ENCODE results near the gene PRELID2.

Gene PRELID2

GRCh38 chr5:145796318-145796717 is 38.8 kb downstream of the PRELID2 start:
- DNase-seq (ENCODE audit: low spot score), result no peak

GRCh38 chr5:145793574-145793973 is 41.6 kb downstream of the PRELID2 start:
- DNase-seq (ENCODE audit: low spot score), result no peak

GRCh38 chr5:145792840-145793239 is 42.3 kb downstream of the PRELID2 start:
- no peak for DNase-seq (ENCODE audit: low spot score)

- DNase-seq (ENCODE audit: low spot score), result no peak
Observed at GRCh38 chr5:145791866-145792265, 43.3 kb downstream of the PRELID2 start.

GRCh38 chr5:145787996-145788395 is 47.1 kb downstream of the PRELID2 start:
- DNase-seq (ENCODE audit: low spot score), result no peak

GRCh38 chr5:145787507-145787906 is 47.6 kb downstream of the PRELID2 start:
- DNase-seq (ENCODE audit: low spot score), result no peak

GRCh38 chr5:145787001-145787400 is 48.1 kb downstream of the PRELID2 start:
- DNase-seq (ENCODE audit: low spot score), result no peak

GRCh38 chr5:145780982-145781381 is 54.2 kb downstream of the PRELID2 start:
- no peak for DNase-seq (ENCODE audit: low spot score)

- DNase-seq (ENCODE audit: low spot score), result no peak
Observed at GRCh38 chr5:145778144-145778900, 56.8 kb downstream of the PRELID2 start.

GRCh38 chr5:145777445-145778063 is 57.6 kb downstream of the PRELID2 start:
- DNase-seq (ENCODE audit: low spot score), result no peak

GRCh38 chr5:145776886-145777285 is 58.3 kb downstream of the PRELID2 start:
- no peak for DNase-seq (ENCODE audit: low spot score)

- no peak for DNase-seq (ENCODE audit: low spot score)
Observed at GRCh38 chr5:145775893-145776444, 59.2 kb downstream of the PRELID2 start.

- DNase-seq (ENCODE audit: low spot score), result no peak
Observed at GRCh38 chr5:145775411-145775810, 59.7 kb downstream of the PRELID2 start.

GRCh38 chr5:145774442-145774841 is 60.7 kb downstream of the PRELID2 start:
- DNase-seq (ENCODE audit: low spot score), result no peak

- DNase-seq (ENCODE audit: low spot score), result peak; percentile 8
Observed at GRCh38 chr5:145772466-145772865, 62.7 kb downstream of the PRELID2 start.

- no peak for DNase-seq (ENCODE audit: low spot score)
Observed at GRCh38 chr5:145768863-145769262, 66.3 kb downstream of the PRELID2 start.

- DNase-seq (ENCODE audit: low spot score), result no peak
Observed at GRCh38 chr5:145764325-145764724, 70.8 kb downstream of the PRELID2 start.

GRCh38 chr5:145762833-145763232 is 72.3 kb downstream of the PRELID2 start:
- DNase-seq (ENCODE audit: low spot score), result no peak

GRCh38 chr5:145761254-145761653 is 73.9 kb downstream of the PRELID2 start:
- no peak for DNase-seq (ENCODE audit: low spot score)

GRCh38 chr5:145760660-145761059 is 74.5 kb downstream of the PRELID2 start:
- no peak for DNase-seq (ENCODE audit: low spot score)

- no peak for DNase-seq (ENCODE audit: low spot score)
Observed at GRCh38 chr5:145752947-145753346, 82.2 kb downstream of the PRELID2 start.

GRCh38 chr5:145752534-145752933 is 82.6 kb downstream of the PRELID2 start:
- DNase-seq (ENCODE audit: low spot score), result no peak

GRCh38 chr5:145750199-145750598 is 84.9 kb downstream of the PRELID2 start:
- DNase-seq (ENCODE audit: low spot score), result no peak

Data from hematopoietic multipotent progenitor cell treated with erythropoietin and hydrocortisone succinate and interleukin-3 and kit ligand, for 17 days (in vitro differentiated cells).